Activated naive CD8-positive, alpha-beta T cell treated with anti-CD3 and anti-CD28 coated beads, Interleukin-2, amount 50 U/mL, for 16 hours (primary cell): ENCODE measurements around the gene PDE4A.

Experiments
- DNase-seq: peaks from one replicate; pipeline ENCODE4 v3.0.0-alpha.2; 2020; ENCODE audit warnings: low read depth, low spot score

Gene PDE4A

GRCh38 chr19:10510301-10510802, 90.0 kb downstream of the PDE4A start:
- peak; percentile 29 for DNase-seq

- DNase-seq, result no peak
Observed at GRCh38 chr19:10513223-10513622, 92.9 kb downstream of the PDE4A start.

GRCh38 chr19:10514211-10515145, 94.1 kb downstream of the PDE4A start:
- peak; percentile 21 for DNase-seq

GRCh38 chr19:10516064-10516385, 95.7 kb downstream of the PDE4A start:
- DNase-seq, result no peak

GRCh38 chr19:10516671-10517286, 96.4 kb downstream of the PDE4A start:
- no peak for DNase-seq

GRCh38 chr19:10517361-10517759, 97.0 kb downstream of the PDE4A start, which contains the start of gene S1PR5:
S1PR5 (minus strand) TSS chr19:10517447; CDS start chr19:10515011, 2,436 bp downstream.
- DNase-seq, result no peak

GRCh38 chr19:10517760-10518443, 97.6 kb downstream of the PDE4A start:
- DNase-seq, result no peak

GRCh38 chr19:10518444-10519361, 98.4 kb downstream of the PDE4A start:
- DNase-seq, result no peak
